Adrenal gland (tissue), 12 donors: Measurements from ENCODE around the gene ERI3. TPM values are rescaled to one million over a fixed set of nuclear protein-coding genes. Genes with fewer than 3 reads are reported as not detected.

Experiments used
- DNase-seq, 7 donors: peaks; one replicate each; pipeline ENCODE4 v3.0.0-alpha.2; 2019 to 2020
- H3K27ac ChIP-seq, 5 donors: fragments of 200-600 bp; sonication (generic) in 4 of 5; 1 replicate in 3 of 5; 2 replicates in 2 of 5; pipeline versions ENCODE4 v1.5.1 to v1.8.0; 2016 to 2020; ENCODE audit warnings: mild to moderate bottlenecking in 1 of 5
- H3K27me3 ChIP-seq: fragments of 200-600 bp; 2 replicates; pipeline ENCODE4 v1.8.0; 2021
- H3K36me3 ChIP-seq, 2 donors: fragments of 200-600 bp; replicated peaks in 1 of 2; 1 replicate in 1 of 2; 2 replicates in 1 of 2; pipeline versions ENCODE4 v1.5.1 to v1.8.0; 2018 to 2022
- H3K4me1 ChIP-seq, 2 donors: fragments of 200-600 bp; replicated peaks in 1 of 2; 1 replicate in 1 of 2; 2 replicates in 1 of 2; pipeline versions ENCODE4 v1.5.1 to v1.8.0; 2018 to 2021
- H3K4me3 ChIP-seq, 4 donors: fragments of 200-600 bp; sonication (generic) in 3 of 4; one replicate each; pipeline ENCODE4 v1.5.1; 2016 to 2018
- H3K9me3 ChIP-seq, 3 donors: fragments of 200-600 bp; sonication (generic) in 1 of 3; replicated peaks in 1 of 3; 1 replicate in 2 of 3; 2 replicates in 1 of 3; pipeline versions ENCODE4 v1.5.1 to v1.8.0; 2016 to 2021
- POLR2A ChIP-seq, 2 donors: fragments of 450-650 bp; IDR thresholded peaks; one replicate each; pipeline ENCODE4 v1.6.1; 2017; ENCODE audit warnings: antibody characterized with exemption in 2 of 2, mild to moderate bottlenecking in 2 of 2, moderate library complexity in 1 of 2
- WGBS, 4 donors: extraction: QIAGEN DNeasy Blood & Tissue Kit in 2 of 4; methylation state at CpG; one replicate each; pipeline versions ENCODE4 v1.1.5 to v1.1.7; 2013 to 2017; 5-methylcytosine and 5-hydroxymethylcytosine counted together
- intact Hi-C, 2 donors: fragments of 100-400 bp; cut with DNase I; formaldehyde crosslinking; loops; one replicate each; pipeline versions ENCODE4 v1.14.1 to v1.15.0; 2022 to 2023
- polyA plus RNA-seq, 3 donors: library from polyadenylated mRNA; stranded (reverse); fragments of 200-250 nt in 2 of 3; fragments of 350-450 nt in 1 of 3; fragmentation: Illumina TruSeq in 1 of 3; extraction: RNeasy Lipid Tissue Mini Kit (QIAGEN cat#74804) in 1 of 3; gene quantifications; one replicate each; pipeline ENCODE4 v1.2.3, GENCODE V29; 2013 to 2014
- total RNA-seq, 9 donors: library from RNA; depleted of rRNA in 4 of 9; stranded (reverse); fragments of >200 nt in 4 of 9; fragments of 120-200 nt in 1 of 9; fragmentation: NEBNext Ultra II Directional in 1 of 9; extraction: Animal tissue kit (Norgen Biotek cat#: 25700) in 1 of 9; gene quantifications; one replicate each; pipeline versions ENCODE4 v1.1.0 to v1.2.4, GENCODE V29; 2013 to 2023
- TF ChIP-seq, protein P1 (sequence below), 6 experiments: fragments of 450-650 bp in 4 of 6; fragments of 200-600 bp in 2 of 6; sonication (generic) in 1 of 6; IDR thresholded peaks; 1 replicate in 5 of 6; 2 replicates in 1 of 6; pipeline versions ENCODE4 v1.5.1 to v1.8.0; 2016 to 2021; ENCODE audit warnings: antibody characterized with exemption in 6 of 6, mild to moderate bottlenecking in 2 of 6, moderate library complexity in 1 of 6
- donor health status: healthy with polysubstance abuse.
- donor health status: Bipolar disorder and iron deficiency.
- donor health status: DM: yes; HTN: yes; CAD: no.
- donor health status: DM: no; HTN: no; CAD: no.
- donor health status: DM: no; HTN: no; CAD: no.
- donor health status: DM: yes; HTN: yes; CAD: no.

Gene ERI3
- total and polyA plus RNA-seq, 12 donors = 33.8 to 68.4 (median 46.7) TPM

DNA sequence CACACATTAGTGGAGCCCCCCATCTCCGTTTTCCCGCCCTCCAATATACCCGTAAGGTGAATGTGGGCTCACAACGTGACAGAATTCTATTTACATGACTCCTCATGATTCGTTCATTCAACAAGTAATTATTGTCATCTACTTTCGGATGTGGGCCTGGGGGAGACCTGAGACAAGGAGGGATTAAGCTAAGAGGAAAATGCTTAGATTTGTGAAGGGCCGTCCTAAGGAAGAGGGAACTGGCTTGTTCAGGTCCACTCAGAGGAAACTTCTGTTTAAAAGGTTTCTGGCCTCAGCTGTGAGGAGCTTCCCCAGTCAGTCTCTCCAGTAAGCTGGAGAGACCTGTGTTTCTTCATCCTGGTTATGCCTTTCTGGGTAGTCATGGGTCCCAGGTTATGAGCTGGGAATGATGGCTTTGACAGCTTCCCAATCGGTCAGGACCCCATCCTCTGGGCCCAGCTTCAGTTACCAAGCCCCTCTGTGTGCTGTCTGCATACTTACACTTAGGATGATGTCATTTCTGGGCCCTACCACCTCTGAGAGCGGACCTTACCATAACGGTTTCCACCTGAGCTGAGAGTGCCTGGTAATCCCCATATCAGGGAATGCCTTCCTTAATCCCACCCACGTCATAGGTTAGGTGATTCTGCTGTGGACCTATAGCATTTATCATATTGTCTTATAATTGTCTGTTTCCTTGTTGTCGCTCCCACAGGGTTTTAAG is 687 bp upstream of the ERI3 start:
- Histone ChIP-seq H3K27ac (no peak overlapping the region), H3K36me3 (no peaks in the 10 kb centered on the region), H3K4me3 (peak overlapping the region in 2 of 4 donors; percentile 82 to 96), H3K9me3 (no peaks in the 10 kb centered on the region), H3K4me1 (peaks cover 7 to 9% of the 10 kb centered on the region in 2 donors), H3K27me3 (no peaks in the 10 kb centered on the region)
- TF ChIP-seq, protein P1, sequence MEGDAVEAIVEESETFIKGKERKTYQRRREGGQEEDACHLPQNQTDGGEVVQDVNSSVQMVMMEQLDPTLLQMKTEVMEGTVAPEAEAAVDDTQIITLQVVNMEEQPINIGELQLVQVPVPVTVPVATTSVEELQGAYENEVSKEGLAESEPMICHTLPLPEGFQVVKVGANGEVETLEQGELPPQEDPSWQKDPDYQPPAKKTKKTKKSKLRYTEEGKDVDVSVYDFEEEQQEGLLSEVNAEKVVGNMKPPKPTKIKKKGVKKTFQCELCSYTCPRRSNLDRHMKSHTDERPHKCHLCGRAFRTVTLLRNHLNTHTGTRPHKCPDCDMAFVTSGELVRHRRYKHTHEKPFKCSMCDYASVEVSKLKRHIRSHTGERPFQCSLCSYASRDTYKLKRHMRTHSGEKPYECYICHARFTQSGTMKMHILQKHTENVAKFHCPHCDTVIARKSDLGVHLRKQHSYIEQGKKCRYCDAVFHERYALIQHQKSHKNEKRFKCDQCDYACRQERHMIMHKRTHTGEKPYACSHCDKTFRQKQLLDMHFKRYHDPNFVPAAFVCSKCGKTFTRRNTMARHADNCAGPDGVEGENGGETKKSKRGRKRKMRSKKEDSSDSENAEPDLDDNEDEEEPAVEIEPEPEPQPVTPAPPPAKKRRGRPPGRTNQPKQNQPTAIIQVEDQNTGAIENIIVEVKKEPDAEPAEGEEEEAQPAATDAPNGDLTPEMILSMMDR (IDR thresholded peaks at IDR 0.05) = no peak
- no peak for TF ChIP-seq POLR2A (IDR thresholded peaks at IDR 0.05)
- DNase-seq = no peak
- 61 to 69% (median 68%) methylated on average over 12 of the region's 12 CpGs for WGBS, 4 donors
- intact Hi-C loops = no loop called here

DNA sequence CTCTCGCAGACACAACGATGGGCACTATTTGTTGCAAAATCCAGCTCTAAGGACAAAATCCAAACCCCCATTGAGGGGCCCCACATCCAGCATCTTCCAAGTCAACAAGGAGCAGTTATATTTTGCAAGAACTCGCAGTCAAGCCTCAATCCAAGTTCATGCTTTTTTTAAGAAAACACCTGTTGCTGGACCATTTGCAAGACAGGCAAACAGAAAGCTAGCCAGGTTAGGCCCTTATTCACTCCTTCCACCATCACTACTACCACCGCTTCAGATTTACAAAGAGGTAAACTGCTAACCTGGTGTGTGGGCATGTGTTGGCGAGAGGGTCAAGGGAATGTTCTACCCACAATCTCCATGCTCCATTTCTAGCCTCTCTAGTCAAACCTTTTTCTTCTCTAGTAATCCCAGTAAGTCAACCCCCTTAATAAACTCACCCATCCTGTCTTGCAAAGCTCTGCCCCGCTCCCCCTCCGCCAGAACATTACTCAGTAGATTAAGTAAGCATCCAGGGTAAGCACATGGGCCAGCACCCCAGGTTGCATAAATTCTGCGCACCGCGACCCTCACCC is 703 bp downstream of the ERI3 start:
- TF ChIP-seq, protein P1 (IDR thresholded peaks at IDR 0.05) = no peak
- TF ChIP-seq POLR2A (IDR thresholded peaks at IDR 0.05) = no peak
- H3K9me3 ChIP-seq = no peaks in the 10 kb centered on the region
- H3K4me1 ChIP-seq = peaks cover 7 to 9% of the 10 kb centered on the region in 2 donors
- WGBS, 4 donors = 44 to 51% (median 48%) methylated on average over 10 of the region's 10 CpGs
- intact Hi-C loops = no loop called here
- H3K27me3 ChIP-seq = no peaks in the 10 kb centered on the region
- H3K27ac ChIP-seq = peak overlapping the region in 3 of 5 donors; percentile 45 to 73 (median 67)
- no peaks in the 10 kb centered on the region for H3K36me3 ChIP-seq
- H3K4me3 ChIP-seq = peak overlapping the region; percentile 38 to 96 (median 66)
- peak in 2 of 7 donors; percentile 17 to 29 for DNase-seq

DNA sequence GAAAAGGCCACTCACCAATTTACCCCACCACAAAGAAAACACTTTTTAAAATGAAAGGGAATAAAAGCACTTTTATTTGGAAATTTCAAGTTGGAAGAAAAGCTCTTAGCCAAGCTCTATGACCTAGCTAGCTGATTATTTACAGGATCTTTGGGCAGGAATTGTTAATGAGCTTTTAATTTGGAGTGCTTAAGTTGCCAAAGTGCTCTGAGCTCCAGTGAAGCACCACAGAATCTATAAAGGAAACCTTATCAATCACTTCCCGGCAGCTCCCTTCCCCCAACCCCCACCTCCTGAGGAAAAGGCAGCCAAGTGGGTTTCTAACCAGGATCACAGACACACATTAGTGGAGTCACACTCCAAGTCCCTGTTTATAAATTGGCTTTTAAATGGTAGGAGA is 1.5 kb downstream of the ERI3 start:
- no peaks in the 10 kb centered on the region for H3K9me3 ChIP-seq
- H3K36me3 ChIP-seq = no peaks in the 10 kb centered on the region
- intact Hi-C loops = no loop called here
- no peaks in the 10 kb centered on the region for H3K27me3 ChIP-seq
- H3K27ac ChIP-seq = no peak overlapping the region
- TF ChIP-seq POLR2A (IDR thresholded peaks at IDR 0.05) = no peak
- TF ChIP-seq, protein P1 (IDR thresholded peaks at IDR 0.05) = no peak
- peaks cover 7 to 9% of the 10 kb centered on the region in 2 donors for H3K4me1 ChIP-seq
- H3K4me3 ChIP-seq = no peak overlapping the region
- DNase-seq = no peak
- WGBS, 4 donors = 62 to 80% (median 73%) methylated on average over 1 of the region's 1 CpG

DNA sequence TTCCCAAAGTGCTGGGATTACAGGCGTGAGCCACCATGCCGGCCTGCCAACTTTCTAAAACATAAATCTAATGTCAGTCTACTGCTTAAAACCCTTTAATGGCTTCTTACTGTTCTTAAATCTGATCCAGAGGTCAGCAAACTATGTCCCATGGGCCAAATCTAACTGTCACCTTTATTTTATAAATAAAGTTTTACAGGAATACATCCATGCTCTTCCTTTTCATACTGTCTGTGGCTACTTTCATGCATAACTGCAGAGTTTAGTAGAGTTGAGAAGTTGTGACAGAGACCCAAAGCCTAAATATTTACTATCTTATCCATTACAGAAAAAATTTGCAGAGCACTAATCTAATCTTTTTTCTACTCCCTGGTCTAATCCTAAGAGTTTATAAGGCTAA is 3.8 kb downstream of the ERI3 start:
- 85 to 96% (median 93%) methylated on average over 2 of the region's 2 CpGs for WGBS, 4 donors
- Histone ChIP-seq H3K36me3 (no peaks in the 10 kb centered on the region), H3K4me1 (peaks cover 7 to 12% of the 10 kb centered on the region in 2 donors), H3K27ac (no peak overlapping the region), H3K27me3 (no peaks in the 10 kb centered on the region), H3K9me3 (no peaks in the 10 kb centered on the region), H3K4me3 (no peak overlapping the region)
- TF ChIP-seq POLR2A (IDR thresholded peaks at IDR 0.05) = no peak
- TF ChIP-seq, protein P1 (IDR thresholded peaks at IDR 0.05) = no peak
- DNase-seq = no peak
- intact Hi-C loops = no loop called here
